Naive thymus-derived CD8-positive, alpha-beta T cell (primary cell): ENCODE measurements around the gene NTPCR. TPM values are rescaled to one million over a fixed set of nuclear protein-coding genes. Genes with fewer than 3 reads are reported as not detected.

Experiments
- ATAC-seq, 2 donors: fragments of 150-1000 bp; cut with Tn5 transposase in 1 of 2; sonication (Bioruptor Pico), chemical (Tn5 transposase) in 1 of 2; 1 replicate in 1 of 2; 2 replicates in 1 of 2; pipeline ENCODE4 v1.10.0; 2021; ENCODE audit warnings: mild to moderate bottlenecking in 2 of 2, moderate library complexity in 2 of 2
- POLR2A ChIA-PET: fragments of 350-600 bp; sonication (Branson Sonifier 250); formaldehyde crosslinking; loops from one replicate; lab custom pipeline; 2021; ENCODE audit warnings: antibody characterized with exemption; lab: Charles Lee
- DNase-seq, 10 donors: peaks; one replicate each; pipeline versions ENCODE4 v3.0.0 to v3.0.0-alpha.2; 2020 to 2022
- H3K27ac Mint-ChIP-seq, 10 donors: one replicate each; pipeline ENCODE4 v1.8.0; 2020 to 2022; ENCODE audit warnings: mild to moderate bottlenecking in 10 of 10, mixed read lengths in 10 of 10, moderate library complexity in 4 of 10, inconsistent platforms in 1 of 10
- H3K27me3 Mint-ChIP-seq, 5 donors: one replicate each; pipeline ENCODE4 v1.8.0; 2021 to 2022; ENCODE audit warnings: mixed read lengths in 5 of 5
- H3K36me3 Mint-ChIP-seq, 3 donors: one replicate each; pipeline ENCODE4 v1.8.0; 2020 to 2022; ENCODE audit warnings: mixed read lengths in 3 of 3, mild to moderate bottlenecking in 2 of 3, inconsistent platforms in 1 of 3
- H3K4me1 Mint-ChIP-seq, 4 donors: one replicate each; pipeline ENCODE4 v1.8.0; 2021 to 2022; ENCODE audit warnings: mixed read lengths in 4 of 4
- H3K4me3 Mint-ChIP-seq, 10 donors: one replicate each; pipeline ENCODE4 v1.8.0; 2020 to 2022; ENCODE audit warnings: mild to moderate bottlenecking in 10 of 10, mixed read lengths in 10 of 10, moderate library complexity in 6 of 10, inconsistent platforms in 1 of 10
- H3K9me3 Mint-ChIP-seq, 9 donors: one replicate each; pipeline ENCODE4 v1.8.0; 2020 to 2022; ENCODE audit warnings: mixed read lengths in 9 of 9, mild to moderate bottlenecking in 3 of 9, inconsistent platforms in 1 of 9, moderate library complexity in 1 of 9
- polyA plus RNA-seq, 3 donors: library from polyadenylated mRNA; unstranded; fragments of 300-500 nt; fragmentation: Illumina TruSeq; gene quantifications; one replicate each; pipeline ENCODE4 v1.2.3, GENCODE V29; 2021
- total RNA-seq, 8 experiments: library from RNA in 2 of 8; stranded (reverse) in 2 of 8; gene quantifications; one replicate each; pipeline ENCODE4 v1.2.3 and lab custom pipeline; 2021 to 2026

Gene NTPCR
- total and polyA plus RNA-seq, 5 experiments from 2014 or later: 15.1 to 91.1 (median 29.5) TPM

GRCh38 chr1:232932486-232933425 is 17.7 kb upstream of the NTPCR start:
- Mint-ChIP-seq H3K4me1 (peaks cover 0 to 6% (median 0%) of the 10 kb centered on the region in 4 donors), H3K9me3 (no peaks in the 10 kb centered on the region), H3K27me3 (peaks cover 0 to 12% (median 4%) of the 10 kb centered on the region in 5 donors), H3K4me3 (no peak overlapping the region), H3K36me3 (no peaks in the 10 kb centered on the region), H3K27ac (no peak overlapping the region)
- no peak for DNase-seq
- POLR2A ChIA-PET: interaction anchor here (0.7 kb wide), 1 partner anchor 302 kb away, joined by 4 read pairs; no protein-coding TSS in a partner anchor
- ATAC-seq: no peak

- peak overlapping the region in 1 of 10 donors; percentile 15 for H3K27ac Mint-ChIP-seq
- H3K4me3 Mint-ChIP-seq: no peak overlapping the region
- no peaks in the 10 kb centered on the region for H3K9me3 Mint-ChIP-seq
- H3K36me3 Mint-ChIP-seq: no peaks in the 10 kb centered on the region
- no peak for ATAC-seq
- H3K4me1 Mint-ChIP-seq: peaks cover 0 to 10% (median 0%) of the 10 kb centered on the region in 4 donors
- no peak for DNase-seq
- peaks cover 3 to 27% (median 12%) of the 10 kb centered on the region in 5 donors for H3K27me3 Mint-ChIP-seq
- POLR2A ChIA-PET: no interaction called here
These were observed 13.5 kb upstream of the NTPCR start for GRCh38 chr1:232936941-232937340.

- Mint-ChIP-seq H3K9me3 (no peaks in the 10 kb centered on the region), H3K27ac (no peak overlapping the region), H3K27me3 (peaks cover 3 to 27% (median 12%) of the 10 kb centered on the region in 5 donors), H3K36me3 (no peaks in the 10 kb centered on the region), H3K4me1 (peaks cover 0 to 10% (median 2%) of the 10 kb centered on the region in 4 donors), H3K4me3 (no peak overlapping the region)
- POLR2A ChIA-PET: no interaction called here
- ATAC-seq: no peak
- DNase-seq: no peak
These were observed 12.6 kb upstream of the NTPCR start for GRCh38 chr1:232937741-232938375.

GRCh38 chr1:232938926-232939325 is 11.5 kb upstream of the NTPCR start:
- no peaks in the 10 kb centered on the region for H3K36me3 Mint-ChIP-seq
- ATAC-seq: no peak
- H3K4me3 Mint-ChIP-seq: no peak overlapping the region
- H3K9me3 Mint-ChIP-seq: no peaks in the 10 kb centered on the region
- POLR2A ChIA-PET: interaction anchor here (0.7 kb wide), 1 partner anchor 38 kb away, joined by 8 read pairs; no protein-coding TSS in a partner anchor
- H3K27ac Mint-ChIP-seq: peak overlapping the region in 1 of 10 donors; percentile 69
- DNase-seq: no peak
- H3K27me3 Mint-ChIP-seq: peaks cover 3 to 27% (median 12%) of the 10 kb centered on the region in 5 donors
- peaks cover 0 to 13% (median 11%) of the 10 kb centered on the region in 4 donors for H3K4me1 Mint-ChIP-seq

GRCh38 chr1:232939748-232940147 is 10.7 kb upstream of the NTPCR start:
- H3K4me3 Mint-ChIP-seq: no peak overlapping the region
- no peak overlapping the region for H3K27ac Mint-ChIP-seq
- DNase-seq: no peak
- H3K9me3 Mint-ChIP-seq: no peaks in the 10 kb centered on the region
- H3K36me3 Mint-ChIP-seq: no peaks in the 10 kb centered on the region
- peaks cover 3 to 27% (median 12%) of the 10 kb centered on the region in 5 donors for H3K27me3 Mint-ChIP-seq
- H3K4me1 Mint-ChIP-seq: peaks cover 5 to 21% (median 16%) of the 10 kb centered on the region in 4 donors
- ATAC-seq: no peak
- POLR2A ChIA-PET: interaction anchor here (0.6 kb wide), 1 partner anchor 270 kb away, joined by 4 read pairs; no protein-coding TSS in a partner anchor

GRCh38 chr1:232940262-232940661 is 10.1 kb upstream of the NTPCR start:
- Mint-ChIP-seq H3K9me3 (no peaks in the 10 kb centered on the region), H3K36me3 (no peaks in the 10 kb centered on the region), H3K27me3 (peaks cover 3 to 27% (median 12%) of the 10 kb centered on the region in 5 donors), H3K27ac (no peak overlapping the region), H3K4me1 (peaks cover 5 to 25% (median 17%) of the 10 kb centered on the region in 4 donors), H3K4me3 (no peak overlapping the region)
- ATAC-seq: no peak
- DNase-seq: no peak
- POLR2A ChIA-PET: no interaction called here

GRCh38 chr1:232942413-232943294 is 7.8 kb upstream of the NTPCR start:
- no peak for DNase-seq
- Mint-ChIP-seq H3K4me3 (no peak overlapping the region), H3K9me3 (no peaks in the 10 kb centered on the region), H3K4me1 (peaks cover 5 to 25% (median 15%) of the 10 kb centered on the region in 4 donors), H3K27ac (peak overlapping the region in 2 of 10 donors; percentile 77 to 81), H3K36me3 (no peaks in the 10 kb centered on the region), H3K27me3 (peaks cover 2 to 16% (median 8%) of the 10 kb centered on the region in 5 donors)
- no peak for ATAC-seq
- POLR2A ChIA-PET: no interaction called here

- Mint-ChIP-seq H3K27me3 (peaks cover 0 to 9% (median 4%) of the 10 kb centered on the region in 5 donors), H3K4me3 (peak overlapping the region in 4 of 10 donors; percentile 8 to 47 (median 36)), H3K9me3 (no peaks in the 10 kb centered on the region), H3K4me1 (peaks cover 5 to 25% (median 14%) of the 10 kb centered on the region in 4 donors), H3K36me3 (no peaks in the 10 kb centered on the region), H3K27ac (peak overlapping the region in 3 of 10 donors; percentile 26 to 81 (median 77))
- DNase-seq: peak in 2 of 10 donors; percentile 25 to 38
- POLR2A ChIA-PET: no interaction called here
- ATAC-seq: peak in 1 of 2 donors; percentile 82
These were observed 6.6 kb upstream of the NTPCR start for GRCh38 chr1:232943679-232944252.

- ATAC-seq: no peak
- H3K4me3 Mint-ChIP-seq: peak overlapping the region in 2 of 10 donors; percentile 45 to 57
- no peak for DNase-seq
- H3K36me3 Mint-ChIP-seq: no peaks in the 10 kb centered on the region
- no peaks in the 10 kb centered on the region for H3K9me3 Mint-ChIP-seq
- peak overlapping the region in 3 of 10 donors; percentile 9 to 81 (median 77) for H3K27ac Mint-ChIP-seq
- H3K27me3 Mint-ChIP-seq: peaks cover 0 to 8% (median 4%) of the 10 kb centered on the region in 5 donors
- peaks cover 8 to 25% (median 16%) of the 10 kb centered on the region in 4 donors for H3K4me1 Mint-ChIP-seq
- POLR2A ChIA-PET: no interaction called here
These were observed 6.1 kb upstream of the NTPCR start for GRCh38 chr1:232944347-232944746.

- ATAC-seq (no peak), DNase-seq (no peak)
- H3K27me3 Mint-ChIP-seq: peaks cover 0 to 1% (median 0%) of the 10 kb centered on the region in 5 donors
- no peaks in the 10 kb centered on the region for H3K9me3 Mint-ChIP-seq
- peak overlapping the region; percentile 72 to 98 (median 94) for H3K27ac Mint-ChIP-seq
- POLR2A ChIA-PET: interaction anchor here (2.1 kb wide), 1 partner anchor 26 kb away, joined by 9 read pairs; no protein-coding TSS in a partner anchor
- H3K4me3 Mint-ChIP-seq: peak overlapping the region; percentile 92 to 99 (median 97)
- H3K36me3 Mint-ChIP-seq: peaks cover 0 to 3% (median 2%) of the 10 kb centered on the region in 3 donors
- peaks cover 27 to 48% (median 43%) of the 10 kb centered on the region in 4 donors for H3K4me1 Mint-ChIP-seq
These were observed 695 bp upstream of the NTPCR start for GRCh38 chr1:232949636-232950196.

- peak in 5 of 10 donors; percentile 6 to 30 (median 23) for DNase-seq
- ATAC-seq: peak; percentile 37 to 50
- H3K4me1 Mint-ChIP-seq: peaks cover 28 to 50% (median 43%) of the 10 kb centered on the region in 4 donors
- peak overlapping the region; percentile 92 to 99 (median 97) for H3K4me3 Mint-ChIP-seq
- no peaks in the 10 kb centered on the region for H3K9me3 Mint-ChIP-seq
- peak overlapping the region; percentile 68 to 98 (median 96) for H3K27ac Mint-ChIP-seq
- POLR2A ChIA-PET: interaction anchor here (1.0 kb wide), 1 partner anchor 145 kb away, joined by 3 read pairs; no protein-coding TSS in a partner anchor
- H3K36me3 Mint-ChIP-seq: peaks cover under 1 to 16% (median 12%) of the 10 kb centered on the region in 3 donors
- H3K27me3 Mint-ChIP-seq: peaks cover 0 to 1% (median 0%) of the 10 kb centered on the region in 5 donors
These were observed 769 bp downstream of the NTPCR start for GRCh38 chr1:232951180-232951579.
